ENCODE results near the gene METTL16.

- TF ChIP-seq EZH2 (IDR thresholded peaks at IDR 0.05; ENCODE audit: borderline replicate concordance, insufficient read depth, low read depth, low read length, poor library complexity, severe bottlenecking) (no peak), CTCF (IDR thresholded peaks at IDR 0.05) (no peak)
These were observed 53.8 kb downstream of the METTL16 start for GRCh38 chr17:2457913-2458312.

Measured in B cell (primary cell).